GM12878 (cell line): ENCODE results near the gene PPIP5K1. TPM values are rescaled to one million over a fixed set of nuclear protein-coding genes. Genes with fewer than 3 reads are reported as not detected.

Source experiments
- ATAC-seq: fragments of 200-7000 bp; cut with Tn5 transposase; 3 replicates; pipeline ENCODE4 v1.9.1; 2020; ENCODE audit warnings: mild to moderate bottlenecking, moderate library complexity
- BruUV-seq: library from RNA; stranded (reverse); fragments of 400-500 nt; replicated peaks from 2 replicates; lab custom pipeline; 2021; lab: Mats Ljungman, UMichigan
- CTCF ChIA-PET: fragments of 300-600 bp; sonication (Branson Sonifier 250); formaldehyde crosslinking; extraction: SDS; loops from one replicate; lab custom pipeline; 2021; ENCODE audit warnings: inconsistent platforms; lab: Yijun Ruan, JAX
- POLR2A ChIA-PET: fragments of 350-600 bp; formaldehyde crosslinking; extraction: SDS; loops from one replicate; lab custom pipeline; 2021; ENCODE audit warnings: inconsistent platforms; lab: Charles Lee
- RAD21 ChIA-PET: fragments of 300-600 bp; sonication (Branson Sonifier 250); formaldehyde crosslinking; loops from one replicate; lab custom pipeline; 2023; ENCODE audit warnings: antibody characterized with exemption; ENCODE audit not compliant: unreplicated experiment; lab: Charles Lee
- SMC1A ChIA-PET: fragments of 300-600 bp; sonication (Branson Sonifier 250); formaldehyde crosslinking; loops from one replicate; lab custom pipeline; 2023; ENCODE audit not compliant: unreplicated experiment, uncharacterized antibody; lab: Charles Lee
- DNase-seq: peaks from one replicate; pipeline ENCODE4 v3.0.0-alpha.2; 2011; ENCODE audit warnings: low read depth, low spot score
- FAIRE-seq: peaks from 3 replicates; lab custom pipeline; 2011; peaks lifted over from hg19 to GRCh38; lab: Jason Lieb, UNC
- H2AFZ ChIP-seq: 2 replicates; pipeline ENCODE4 v1.6.0; 2011; ENCODE audit warnings: low read depth, low read length, control low read depth; ENCODE audit not compliant: control insufficient read depth
- H3K27ac ChIP-seq: 2 replicates; pipeline ENCODE4 v1.5.1; 2011; ENCODE audit warnings: control low read depth; ENCODE audit not compliant: control insufficient read depth, insufficient read depth
- H3K27me3 ChIP-seq, 2 experiments: replicated peaks in 1 of 2; 2 replicates each; pipeline versions ENCODE4 v1.6.0 to v1.6.1; 2011; ENCODE audit warnings: low read length in 1 of 2; ENCODE audit not compliant: control insufficient read depth in 2 of 2, insufficient read depth in 2 of 2
- H3K36me3 ChIP-seq, 2 experiments: 2 replicates each; pipeline ENCODE4 v1.5.1; 2011; ENCODE audit warnings: low read length in 1 of 2; ENCODE audit not compliant: control insufficient read depth in 2 of 2, insufficient read depth in 2 of 2
- H3K4me1 ChIP-seq: 2 replicates; pipeline ENCODE4 v1.6.1; 2011; ENCODE audit warnings: mild to moderate bottlenecking, low read length, moderate library complexity, mixed read lengths; ENCODE audit not compliant: control insufficient read depth, insufficient read depth
- H3K4me2 ChIP-seq: 2 replicates; pipeline ENCODE4 v1.6.0; 2011; ENCODE audit warnings: control low read depth; ENCODE audit not compliant: control insufficient read depth, insufficient read depth
- H3K4me3 ChIP-seq: fragments of 200-600 bp; sonication (generic); 2 replicates; pipeline ENCODE4 v1.5.1; 2016
- H3K79me2 ChIP-seq: 2 replicates; pipeline ENCODE4 v1.6.0; 2011; ENCODE audit warnings: low read length; ENCODE audit not compliant: control insufficient read depth, insufficient read depth
- H3K9ac ChIP-seq: 2 replicates; pipeline ENCODE4 v1.8.0; 2011; ENCODE audit warnings: low read length, control low read depth, mixed read lengths; ENCODE audit not compliant: control insufficient read depth, insufficient read depth
- H3K9me3 ChIP-seq: replicated peaks from 3 replicates; pipeline ENCODE4 v1.5.1; 2011; ENCODE audit warnings: mild to moderate bottlenecking, low read length; ENCODE audit not compliant: control insufficient read depth, insufficient read depth
- H4K20me1 ChIP-seq: 2 replicates; pipeline ENCODE4 v1.6.0; 2011; ENCODE audit not compliant: control insufficient read depth, insufficient read depth
- BHLHE40 ChIP-seq, 2 experiments: fragments of 450-650 bp in 1 of 2; IDR thresholded peaks; 2 replicates each; pipeline ENCODE4 v1.6.1; 2011 to 2017; ENCODE audit warnings: low read depth in 2 of 2, borderline replicate concordance in 1 of 2, improper control_type of control experiment in 1 of 2, low read length in 1 of 2, mild to moderate bottlenecking in 1 of 2
- BMI1 ChIP-seq: fragments of 450-650 bp; IDR thresholded peaks from 2 replicates; pipeline ENCODE4 v1.6.1; 2016; ENCODE audit warnings: mild to moderate bottlenecking, moderate library complexity, borderline replicate concordance
- CUX1 ChIP-seq: IDR thresholded peaks from 2 replicates; pipeline ENCODE4 v1.6.1; 2012; ENCODE audit warnings: improper control_type of control experiment, low read depth, low read length; ENCODE audit not compliant: insufficient replicate concordance
- ESRRA ChIP-seq: IDR thresholded peaks from 2 replicates; pipeline ENCODE4 v1.6.1; 2012; ENCODE audit warnings: mild to moderate bottlenecking, low read length, improper control_type of control experiment
- PBX3 ChIP-seq: IDR thresholded peaks from 2 replicates; pipeline ENCODE4 v1.6.1; 2011; ENCODE audit warnings: mild to moderate bottlenecking, low read depth, low read length, moderate library complexity; ENCODE audit not compliant: insufficient replicate concordance
- POU2F2 ChIP-seq: IDR thresholded peaks from 3 replicates; pipeline ENCODE4 v1.6.1; 2011; ENCODE audit warnings: low read depth, mild to moderate bottlenecking, low read length, borderline replicate concordance
- SMC3 ChIP-seq: IDR thresholded peaks from 2 replicates; pipeline ENCODE4 v1.6.1; 2011; ENCODE audit warnings: low read length, improper control_type of control experiment, borderline replicate concordance
- WGBS: methylation state at CpG from one replicate; pipeline ENCODE4 v1.1.6; 2016; ENCODE audit warnings: low lambda C conversion rate; ENCODE audit not compliant: insufficient replicate concordance, insufficient coverage; ENCODE audit errors: missing lambda C conversion rate; 5-methylcytosine and 5-hydroxymethylcytosine counted together
- in situ Hi-C: fragments of 300-500 bp; cut with MboI; formaldehyde crosslinking; loops from 9 replicates; pipeline ENCODE4 v1.14.3; 2018; ENCODE audit warnings: mixed read lengths
- intact Hi-C: fragments of 100-400 bp; cut with micrococcal nuclease; formaldehyde crosslinking; loops from one replicate; pipeline ENCODE4 v1.14.2; 2022; ENCODE audit not compliant: unreplicated experiment
- polyA plus RNA-seq, 11 experiments: library from polyadenylated mRNA; depleted of rRNA in 4 of 11; unstranded in 6 of 11; stranded (reverse) in 5 of 11; fragments of >200 nt; fragmentation: Nextera tagmentation in 4 of 11; fragmentation: Illumina TruSeq in 1 of 11; extraction: Ambion mirVana in 4 of 11; extraction: Trizol in 1 of 11; gene quantifications; 1 replicate in 1 of 11; 2 replicates in 10 of 11; pipeline versions ENCODE4 v1.2.1 to v1.2.3, GENCODE V29; 2011 to 2016; ENCODE audit warnings: inconsistent platforms in 2 of 11, missing spikeins in 2 of 11, low read depth in 1 of 11
- total RNA-seq, 4 experiments: library from RNA; depleted of rRNA in 3 of 4; stranded (reverse); fragments of >200 nt in 3 of 4; fragmentation: Illumina TruSeq in 1 of 4; extraction: Trizol in 1 of 4; gene quantifications; 2 replicates each; pipeline versions ENCODE4 v1.2.1 to v1.2.3, GENCODE V29; 2013 to 2021
- TF ChIP-seq, protein P1 (sequence below): IDR thresholded peaks from 2 replicates; pipeline ENCODE4 v1.6.1; 2011; ENCODE audit warnings: low read depth, mild to moderate bottlenecking, low read length, moderate library complexity, borderline replicate concordance; ENCODE audit errors: extremely low read depth

PPIP5K1 gene
- total and polyA plus RNA-seq, 10 of the 15 experiments (the other 5 are each of a cell fraction or from before 2014, with no cell fraction given) = 2.5 to 54.4 (median 19.4) TPM

DNA sequence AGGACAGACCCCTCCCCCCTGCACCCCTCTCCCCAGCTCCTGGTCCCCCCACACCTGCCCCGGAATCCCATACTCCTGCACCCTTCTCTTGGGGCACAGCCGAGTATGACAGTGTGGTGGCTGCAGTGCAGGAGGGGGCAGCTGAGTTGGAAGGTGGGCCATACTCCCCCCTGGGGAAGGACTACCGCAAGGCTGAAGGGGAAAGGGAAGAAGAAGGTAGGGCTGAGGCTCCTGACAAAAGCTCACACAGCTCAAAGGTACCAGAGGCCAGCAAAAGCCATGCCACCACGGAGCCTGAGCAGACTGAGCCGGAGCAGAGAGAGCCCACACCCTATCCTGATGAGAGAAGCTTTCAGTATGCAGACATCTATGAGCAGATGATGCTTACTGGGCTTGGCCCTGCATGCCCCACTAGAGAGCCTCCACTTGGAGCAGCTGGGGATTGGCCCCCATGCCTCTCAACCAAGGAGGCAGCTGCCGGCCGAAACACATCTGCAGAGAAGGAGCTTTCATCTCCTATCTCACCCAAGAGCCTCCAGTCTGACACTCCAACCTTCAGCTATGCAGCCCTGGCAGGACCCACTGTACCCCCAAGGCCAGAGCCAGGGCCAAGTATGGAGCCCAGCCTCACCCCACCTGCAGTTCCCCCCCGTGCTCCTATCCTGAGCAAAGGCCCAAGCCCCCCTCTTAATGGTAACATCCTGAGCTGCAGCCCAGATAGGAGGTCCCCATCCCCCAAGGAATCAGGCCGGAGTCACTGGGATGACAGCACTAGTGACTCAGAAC is 62.8 kb downstream of the PPIP5K1 start:
- intact Hi-C loops = no loop called here

More for the DNA sequence above, 62.8 kb downstream of the PPIP5K1 start:
- H3K9ac ChIP-seq = no peak overlapping the region
- ChIA-PET RAD21 (no interaction called here), POLR2A (no interaction called here), CTCF (no interaction called here), SMC1A (no interaction called here)
- H3K9me3 ChIP-seq = no peaks in the 10 kb centered on the region
- no peaks in the 10 kb centered on the region for H3K36me3 ChIP-seq
- 33% methylated on average over 8 of the region's 9 CpGs for WGBS
- H3K4me2 ChIP-seq = no peak overlapping the region
- H3K27me3 ChIP-seq = no peaks in the 10 kb centered on the region; a peak in 1 of 4 replicates
- FAIRE-seq = no peak
- H3K27ac ChIP-seq = no peak overlapping the region
- in situ Hi-C loops = no loop called here
- no peak for DNase-seq
- no peak for ATAC-seq
- no peak for TF ChIP-seq CUX1
- TF ChIP-seq, protein P1, sequence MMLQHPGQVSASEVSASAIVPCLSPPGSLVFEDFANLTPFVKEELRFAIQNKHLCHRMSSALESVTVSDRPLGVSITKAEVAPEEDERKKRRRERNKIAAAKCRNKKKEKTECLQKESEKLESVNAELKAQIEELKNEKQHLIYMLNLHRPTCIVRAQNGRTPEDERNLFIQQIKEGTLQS = no peak
- TF ChIP-seq BMI1 = no peak
- no peak for TF ChIP-seq POU2F2
- TF ChIP-seq SMC3 = no peak
- no peak for TF ChIP-seq ESRRA
- no peak for TF ChIP-seq BHLHE40 (IDR thresholded peaks at IDR 0.05; ENCODE audit: borderline replicate concordance in 1 of 2, low read depth in 2 of 2, low read length in 1 of 2)
- no peak for TF ChIP-seq PBX3
- no peaks in the 10 kb centered on the region for H4K20me1 ChIP-seq
- no TSS peak for BruUV-seq
- no peaks in the 10 kb centered on the region for H3K79me2 ChIP-seq
- H2AFZ ChIP-seq = no peak overlapping the region
- H3K4me3 ChIP-seq = no peak overlapping the region
- H3K4me1 ChIP-seq = no peaks in the 10 kb centered on the region
